HG03139 (cell line): Measurements from ENCODE around the gene PLA2G15.

Experiments used
- ATAC-seq: cut with Tn5 transposase; IDR thresholded peaks from one replicate; pipeline ENCODE4 v1.9.1; 2021; ENCODE audit not compliant: unreplicated experiment

PLA2G15 gene, protein sequence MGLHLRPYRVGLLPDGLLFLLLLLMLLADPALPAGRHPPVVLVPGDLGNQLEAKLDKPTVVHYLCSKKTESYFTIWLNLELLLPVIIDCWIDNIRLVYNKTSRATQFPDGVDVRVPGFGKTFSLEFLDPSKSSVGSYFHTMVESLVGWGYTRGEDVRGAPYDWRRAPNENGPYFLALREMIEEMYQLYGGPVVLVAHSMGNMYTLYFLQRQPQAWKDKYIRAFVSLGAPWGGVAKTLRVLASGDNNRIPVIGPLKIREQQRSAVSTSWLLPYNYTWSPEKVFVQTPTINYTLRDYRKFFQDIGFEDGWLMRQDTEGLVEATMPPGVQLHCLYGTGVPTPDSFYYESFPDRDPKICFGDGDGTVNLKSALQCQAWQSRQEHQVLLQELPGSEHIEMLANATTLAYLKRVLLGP

DNA sequence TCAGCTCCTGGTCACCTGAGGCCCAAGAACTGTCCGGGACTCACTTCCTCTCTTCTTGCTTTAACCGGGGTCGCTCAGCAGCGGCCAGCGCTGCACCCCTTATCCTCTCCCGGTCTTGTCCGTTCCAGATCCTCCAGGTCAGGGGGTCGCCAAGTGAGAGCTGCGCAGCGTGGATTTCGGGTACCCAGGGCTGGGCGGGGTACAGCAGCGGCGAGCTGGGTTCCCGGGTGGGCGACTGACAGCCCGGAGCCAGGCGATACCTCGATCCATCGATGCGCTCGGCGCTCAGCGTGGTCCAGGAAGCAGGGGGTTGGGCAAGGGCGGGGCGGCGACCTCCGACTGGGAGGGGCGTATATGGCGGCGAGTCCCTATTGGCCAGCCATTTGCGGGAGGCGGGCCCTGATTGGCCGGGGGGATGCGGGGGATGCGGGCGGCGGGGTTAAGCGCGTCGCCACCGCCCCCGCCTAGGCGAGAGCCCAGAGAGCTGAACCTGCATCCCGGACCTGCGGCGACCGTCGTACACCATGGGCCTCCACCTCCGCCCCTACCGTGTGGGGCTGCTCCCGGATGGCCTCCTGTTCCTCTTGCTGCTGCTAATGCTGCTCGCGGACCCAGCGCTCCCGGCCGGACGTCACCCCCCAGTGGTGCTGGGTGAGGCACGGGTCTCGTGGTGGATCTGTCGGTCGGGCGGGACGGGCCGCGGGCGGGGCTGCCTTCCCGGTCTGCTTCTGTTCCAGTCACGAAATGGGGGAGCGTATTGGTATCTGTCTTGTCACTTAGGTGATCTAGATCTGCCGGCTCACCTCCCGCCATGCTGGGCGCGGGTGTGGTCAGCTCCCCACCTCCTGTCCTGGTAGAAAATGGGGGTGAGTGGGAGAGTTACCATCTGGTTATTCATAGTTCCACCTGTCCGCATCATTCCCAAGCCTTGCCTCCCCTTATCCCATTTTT, at the start of gene PLA2G15:
PLA2G15 (plus strand) TSS at position 471 of the 951 bp plus-strand sequence; CDS start at position 525, 54 bp downstream.
- peak; percentile 79 for ATAC-seq

- no peak for ATAC-seq
Observed at GRCh38 chr16:68197250-68197649, 47.9 kb upstream of the PLA2G15 start.

GRCh38 chr16:68200088-68200783, 44.9 kb upstream of the PLA2G15 start:
- ATAC-seq = no peak

- no peak for ATAC-seq
Observed at GRCh38 chr16:68202091-68202519, 43.1 kb upstream of the PLA2G15 start.

- ATAC-seq = no peak
Observed at GRCh38 chr16:68206245-68206644, 38.9 kb upstream of the PLA2G15 start.

- no peak for ATAC-seq
Observed at GRCh38 chr16:68214726-68215125, 30.4 kb upstream of the PLA2G15 start.

GRCh38 chr16:68215302-68215701, 29.9 kb upstream of the PLA2G15 start:
- ATAC-seq = no peak

DNA sequence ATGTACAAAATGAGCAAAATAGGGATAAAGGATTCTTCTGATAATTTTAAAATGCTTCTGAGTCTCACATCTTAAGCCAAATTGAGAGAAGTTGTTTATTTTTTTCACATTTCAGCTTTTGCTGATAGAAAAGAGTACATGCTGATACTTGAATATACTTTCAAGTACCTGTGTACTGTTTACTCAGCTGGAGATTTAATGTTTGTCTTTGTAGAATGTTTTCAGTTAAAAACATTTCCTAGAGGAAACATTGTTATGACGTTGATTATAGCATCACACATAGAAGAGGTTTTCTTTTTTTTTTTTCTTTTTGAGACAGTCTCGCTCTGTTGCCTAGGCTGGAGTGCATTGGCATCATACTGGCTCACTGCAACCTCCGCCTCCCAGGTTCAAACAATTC, 28.9 kb upstream of the PLA2G15 start:
- no peak for ATAC-seq

DNA sequence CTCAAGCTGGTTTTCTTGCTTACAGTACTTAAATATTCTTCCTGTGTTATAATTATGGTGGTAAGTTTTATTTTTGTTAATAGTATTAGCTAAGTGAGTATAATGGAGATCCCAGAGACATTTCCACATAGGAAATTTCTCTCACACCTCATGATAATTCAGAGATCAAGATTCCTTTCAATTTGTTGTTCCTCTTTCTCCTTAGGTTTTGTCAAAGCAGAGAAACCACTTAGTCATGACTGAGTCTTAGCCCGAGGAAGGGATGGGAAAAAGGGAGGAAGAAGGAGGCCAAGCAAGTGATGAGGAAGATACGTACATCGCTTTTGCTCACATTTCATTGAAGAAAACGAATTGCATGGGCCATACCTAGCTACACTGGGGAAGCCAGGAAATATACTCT, 27.7 kb upstream of the PLA2G15 start:
- ATAC-seq = no peak

- ATAC-seq = no peak
Observed at GRCh38 chr16:68219725-68220351, 25.3 kb upstream of the PLA2G15 start.

GRCh38 chr16:68223072-68223471, 22.1 kb upstream of the PLA2G15 start:
- no peak for ATAC-seq

DNA sequence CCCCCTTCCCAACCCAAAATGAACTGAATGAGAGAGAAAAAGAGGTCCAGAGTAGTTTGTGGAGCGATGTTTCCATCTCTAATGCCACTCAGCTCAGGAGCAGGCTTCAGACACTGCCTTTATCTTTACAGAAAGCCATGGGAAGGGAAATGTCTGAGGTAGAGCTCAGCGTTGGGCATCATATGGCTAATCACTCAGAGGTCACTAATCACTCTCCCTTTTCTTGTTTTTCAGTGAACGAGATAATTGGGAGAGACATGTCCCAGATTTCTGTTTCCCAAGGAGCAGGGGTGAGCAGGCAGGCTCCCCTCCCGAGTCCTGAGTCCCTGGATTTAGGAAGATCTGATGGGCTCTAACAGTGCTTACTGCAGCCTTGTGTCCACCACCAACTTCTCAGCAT, 19.1 kb upstream of the PLA2G15 start:
- no peak for ATAC-seq

GRCh38 chr16:68227183-68227793, 17.9 kb upstream of the PLA2G15 start:
- ATAC-seq = no peak

DNA sequence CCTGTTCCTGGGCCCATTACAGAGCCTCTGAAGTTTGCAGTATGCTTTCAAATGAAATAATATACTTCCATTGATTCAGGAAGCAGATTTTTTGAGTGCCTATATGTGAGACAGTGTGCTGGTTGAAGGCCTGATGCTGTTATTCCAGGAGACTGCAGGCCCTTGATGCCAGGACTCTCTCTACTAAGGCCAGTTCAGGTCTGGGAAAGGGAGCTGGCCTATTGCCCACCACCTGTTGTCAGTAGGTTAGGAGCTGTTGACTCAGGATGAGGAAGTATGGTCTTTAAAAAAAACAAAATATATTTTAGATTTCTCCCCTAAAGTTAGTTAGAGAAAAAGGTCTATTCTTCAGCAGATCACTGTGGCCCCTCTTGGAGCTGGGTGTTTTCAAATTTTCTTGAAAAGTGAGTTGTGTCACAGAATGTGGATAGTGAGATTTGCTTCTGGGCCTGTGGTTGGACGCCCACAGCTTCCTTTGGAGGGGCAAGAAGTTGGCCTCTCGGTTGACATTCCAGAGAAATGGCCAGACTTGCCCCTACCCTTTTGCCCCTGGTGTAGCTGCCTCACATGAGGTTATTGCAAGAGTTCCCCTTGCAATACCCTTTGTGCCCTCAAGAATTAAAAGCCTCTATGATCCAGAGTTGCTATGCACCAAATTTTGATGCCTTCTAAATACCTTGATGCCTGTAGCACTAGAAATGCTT, 17.2 kb upstream of the PLA2G15 start:
- no peak for ATAC-seq

GRCh38 chr16:68228652-68229051, 16.5 kb upstream of the PLA2G15 start:
- ATAC-seq = no peak

DNA sequence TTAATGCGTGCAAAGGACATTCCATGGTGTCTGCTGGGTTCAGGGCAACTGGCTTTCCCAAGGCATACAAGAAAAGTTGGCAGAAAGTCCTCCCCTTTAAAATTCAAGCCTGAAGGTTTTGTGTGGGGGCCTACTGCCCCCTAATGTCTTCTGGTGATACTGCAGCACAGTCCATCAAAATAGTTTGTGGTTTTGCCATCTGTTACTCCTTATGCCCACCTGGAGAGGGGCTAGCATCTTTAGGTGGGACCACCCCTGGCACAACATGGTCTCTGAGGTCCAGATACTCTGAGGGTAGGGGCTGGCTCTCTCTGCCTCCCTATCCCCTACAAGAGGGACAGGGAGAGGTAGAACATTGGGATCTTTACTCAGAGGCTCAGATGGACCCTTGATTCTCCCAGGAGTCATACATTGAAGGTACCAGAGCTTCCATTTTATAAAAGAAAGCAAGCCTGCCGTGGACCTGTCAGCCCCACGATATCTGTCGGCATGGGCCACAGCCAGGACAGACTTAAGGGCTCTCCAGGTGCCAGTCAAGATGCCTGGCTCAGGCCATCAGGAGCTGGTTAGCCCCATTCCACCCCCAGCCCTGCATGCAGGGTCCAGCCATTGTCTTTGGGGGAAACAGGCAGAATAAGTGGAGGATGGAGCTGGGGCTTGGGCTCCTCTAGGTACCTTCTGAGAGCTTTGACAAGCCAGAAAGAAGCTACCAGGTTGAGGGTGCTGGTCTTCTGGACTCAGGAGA, 15.6 kb upstream of the PLA2G15 start:
- no peak for ATAC-seq

GRCh38 chr16:68230176-68230571, 15.0 kb upstream of the PLA2G15 start:
- no peak for ATAC-seq

- ATAC-seq = no peak
Observed at GRCh38 chr16:68230956-68231355, 14.2 kb upstream of the PLA2G15 start.
